Osteocyte (in vitro differentiated cells): ENCODE measurements around the gene MPP4. TPM values are rescaled to one million over a fixed set of nuclear protein-coding genes. Genes with fewer than 3 reads are reported as not detected.

Experiments used
- DNase-seq: peaks from one replicate; pipeline ENCODE4 v3.0.0; 2021; ENCODE audit warnings: mixed read lengths; ENCODE audit not compliant: unreplicated experiment; ENCODE audit errors: extremely low spot score
- H3K27ac Mint-ChIP-seq: one replicate; pipeline ENCODE4 v1.8.0; 2021; ENCODE audit warnings: mild to moderate bottlenecking, mixed read lengths; ENCODE audit not compliant: unreplicated experiment
- H3K27me3 Mint-ChIP-seq: one replicate; pipeline ENCODE4 v1.8.0; 2021; ENCODE audit warnings: mixed read lengths; ENCODE audit not compliant: unreplicated experiment
- H3K36me3 Mint-ChIP-seq: one replicate; pipeline ENCODE4 v1.8.0; 2021; ENCODE audit warnings: mixed read lengths; ENCODE audit not compliant: unreplicated experiment
- H3K4me1 Mint-ChIP-seq: one replicate; pipeline ENCODE4 v1.8.0; 2021; ENCODE audit warnings: mixed read lengths; ENCODE audit not compliant: unreplicated experiment
- H3K4me3 Mint-ChIP-seq: one replicate; pipeline ENCODE4 v1.8.0; 2021; ENCODE audit warnings: mild to moderate bottlenecking, moderate library complexity, mixed read lengths; ENCODE audit not compliant: unreplicated experiment
- H3K9me3 Mint-ChIP-seq: one replicate; pipeline ENCODE4 v1.8.0; 2021; ENCODE audit warnings: mixed read lengths; ENCODE audit not compliant: unreplicated experiment
- total RNA-seq: library from RNA; stranded (reverse); gene quantifications from 2 replicates; pipeline ENCODE4 v1.2.1, GENCODE V29; 2021
- TF ChIP-seq, protein P1 (sequence below): fragments of 200-600 bp; sonication (generic); IDR thresholded peaks from 2 replicates; pipeline ENCODE4 v1.5.0; 2021; ENCODE audit warnings: antibody characterized with exemption, mild to moderate bottlenecking, moderate library complexity

Gene MPP4
- total RNA-seq, 1 donor from 2014 or later = 0.83 TPM

DNA sequence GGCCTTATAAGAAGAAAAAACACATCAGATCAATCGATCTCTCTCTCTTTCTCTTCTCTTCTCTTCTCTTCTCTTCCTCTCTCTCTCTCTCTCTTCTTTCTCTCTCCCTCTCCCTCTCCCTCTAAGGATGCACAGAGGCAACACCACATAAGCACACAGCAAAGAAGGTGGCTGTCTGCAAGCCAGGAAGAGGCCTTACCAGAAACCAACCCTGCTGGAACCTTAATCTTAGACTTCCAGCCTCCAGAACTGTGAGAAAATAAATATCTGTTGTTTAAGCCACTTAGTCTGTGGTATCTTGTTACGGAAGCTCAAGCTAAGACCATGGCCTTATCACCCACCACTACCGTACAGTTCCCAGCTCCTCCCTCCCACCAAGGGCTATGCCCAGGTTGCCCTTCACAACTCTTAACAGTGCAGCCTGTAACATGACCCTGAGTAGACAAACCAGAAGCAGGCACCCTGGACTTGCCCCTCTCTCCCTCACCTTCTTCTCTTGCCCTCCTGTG lies 30.0 kb downstream of the MPP4 start:
- Mint-ChIP-seq H3K27ac (no peak overlapping the region), H3K27me3 (no peaks in the 10 kb centered on the region), H3K9me3 (peaks cover 3% of the 10 kb centered on the region), H3K4me3 (no peak overlapping the region), H3K4me1 (peaks cover 28% of the 10 kb centered on the region), H3K36me3 (no peaks in the 10 kb centered on the region)
- DNase-seq = no peak
- TF ChIP-seq, protein P1, sequence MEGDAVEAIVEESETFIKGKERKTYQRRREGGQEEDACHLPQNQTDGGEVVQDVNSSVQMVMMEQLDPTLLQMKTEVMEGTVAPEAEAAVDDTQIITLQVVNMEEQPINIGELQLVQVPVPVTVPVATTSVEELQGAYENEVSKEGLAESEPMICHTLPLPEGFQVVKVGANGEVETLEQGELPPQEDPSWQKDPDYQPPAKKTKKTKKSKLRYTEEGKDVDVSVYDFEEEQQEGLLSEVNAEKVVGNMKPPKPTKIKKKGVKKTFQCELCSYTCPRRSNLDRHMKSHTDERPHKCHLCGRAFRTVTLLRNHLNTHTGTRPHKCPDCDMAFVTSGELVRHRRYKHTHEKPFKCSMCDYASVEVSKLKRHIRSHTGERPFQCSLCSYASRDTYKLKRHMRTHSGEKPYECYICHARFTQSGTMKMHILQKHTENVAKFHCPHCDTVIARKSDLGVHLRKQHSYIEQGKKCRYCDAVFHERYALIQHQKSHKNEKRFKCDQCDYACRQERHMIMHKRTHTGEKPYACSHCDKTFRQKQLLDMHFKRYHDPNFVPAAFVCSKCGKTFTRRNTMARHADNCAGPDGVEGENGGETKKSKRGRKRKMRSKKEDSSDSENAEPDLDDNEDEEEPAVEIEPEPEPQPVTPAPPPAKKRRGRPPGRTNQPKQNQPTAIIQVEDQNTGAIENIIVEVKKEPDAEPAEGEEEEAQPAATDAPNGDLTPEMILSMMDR = no peak

DNA sequence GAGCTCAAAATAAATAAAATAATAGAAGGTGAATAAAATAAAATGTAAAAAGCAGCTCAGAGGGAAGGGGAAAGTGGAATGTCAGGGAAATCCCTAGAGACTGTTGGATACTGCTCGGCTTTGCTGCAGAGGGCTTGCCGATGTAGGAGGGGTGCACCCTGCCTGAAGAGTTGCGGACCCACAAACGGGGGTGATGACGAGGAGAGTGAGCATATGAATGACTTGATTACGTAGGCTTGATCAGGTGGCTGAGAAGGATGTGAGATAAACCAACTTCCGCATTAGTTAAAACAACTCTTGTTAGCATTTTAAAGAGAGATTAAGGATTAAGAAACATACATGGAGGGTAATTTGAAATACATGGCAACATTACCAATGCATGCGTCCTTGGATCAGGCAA lies 34.1 kb downstream of the MPP4 start:
- Mint-ChIP-seq H3K27ac (no peak overlapping the region), H3K9me3 (peaks cover 3% of the 10 kb centered on the region), H3K4me3 (no peak overlapping the region), H3K36me3 (no peaks in the 10 kb centered on the region), H3K4me1 (peaks cover 6% of the 10 kb centered on the region), H3K27me3 (no peaks in the 10 kb centered on the region)
- TF ChIP-seq, protein P1 = no peak
- no peak for DNase-seq

DNA sequence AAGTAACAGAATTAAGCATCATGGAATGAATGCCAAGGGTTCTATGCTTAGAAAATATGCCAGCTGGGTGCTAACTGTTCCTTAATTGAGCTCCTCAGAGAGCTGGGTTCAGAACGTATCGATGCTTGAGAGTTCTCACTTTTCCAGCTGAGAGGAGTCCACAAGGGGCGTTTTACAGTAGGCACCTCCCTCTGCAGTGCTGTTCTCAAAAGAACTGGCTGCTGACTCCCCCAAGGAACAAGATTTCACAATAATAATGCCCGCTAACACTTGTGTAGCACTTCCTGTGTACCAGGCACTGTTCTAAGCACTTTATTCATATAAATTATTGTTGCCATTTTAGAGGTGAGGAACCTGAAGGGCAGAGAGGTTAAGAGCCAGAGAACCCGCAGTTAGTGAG lies 37.1 kb downstream of the MPP4 start:
- Mint-ChIP-seq H3K4me1 (peaks cover 9% of the 10 kb centered on the region), H3K4me3 (no peak overlapping the region), H3K36me3 (no peaks in the 10 kb centered on the region), H3K27ac (no peak overlapping the region), H3K9me3 (no peaks in the 10 kb centered on the region), H3K27me3 (no peaks in the 10 kb centered on the region)
- TF ChIP-seq, protein P1 = no peak
- DNase-seq = no peak

DNA sequence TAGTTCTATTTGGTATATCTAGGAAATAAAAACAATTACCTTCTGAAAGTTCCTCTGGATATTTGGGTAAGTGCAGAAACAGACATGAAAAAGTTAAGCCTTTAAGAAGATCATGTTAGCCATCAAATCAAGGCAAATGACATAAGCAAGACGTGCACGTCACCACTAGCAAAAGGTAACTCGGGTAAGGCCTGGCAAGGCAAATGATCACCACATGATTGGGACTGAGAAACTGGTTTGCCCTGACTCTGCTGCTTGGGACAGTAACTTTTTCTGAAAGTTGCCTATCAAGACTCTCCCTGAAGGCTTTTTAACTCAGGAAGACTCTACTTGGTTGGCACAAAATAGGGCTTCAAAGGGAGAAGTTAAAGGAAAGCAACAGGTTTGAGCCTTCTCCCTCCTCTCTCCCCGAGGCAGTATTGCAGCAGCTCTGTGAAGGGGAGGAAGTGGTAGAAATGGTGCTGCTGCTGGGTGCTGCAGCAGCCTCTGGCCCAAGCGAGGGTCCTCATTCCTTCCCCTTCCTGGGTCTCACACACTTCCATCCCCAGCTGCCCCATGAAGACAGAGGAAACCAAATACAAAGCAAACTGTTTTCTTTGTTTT lies 38.0 kb downstream of the MPP4 start:
- no peak for DNase-seq
- H3K36me3 Mint-ChIP-seq = no peaks in the 10 kb centered on the region
- H3K4me1 Mint-ChIP-seq = peaks cover 12% of the 10 kb centered on the region
- TF ChIP-seq, protein P1 = no peak
- no peaks in the 10 kb centered on the region for H3K9me3 Mint-ChIP-seq
- H3K27ac Mint-ChIP-seq = no peak overlapping the region
- H3K4me3 Mint-ChIP-seq = no peak overlapping the region
- no peaks in the 10 kb centered on the region for H3K27me3 Mint-ChIP-seq

DNA sequence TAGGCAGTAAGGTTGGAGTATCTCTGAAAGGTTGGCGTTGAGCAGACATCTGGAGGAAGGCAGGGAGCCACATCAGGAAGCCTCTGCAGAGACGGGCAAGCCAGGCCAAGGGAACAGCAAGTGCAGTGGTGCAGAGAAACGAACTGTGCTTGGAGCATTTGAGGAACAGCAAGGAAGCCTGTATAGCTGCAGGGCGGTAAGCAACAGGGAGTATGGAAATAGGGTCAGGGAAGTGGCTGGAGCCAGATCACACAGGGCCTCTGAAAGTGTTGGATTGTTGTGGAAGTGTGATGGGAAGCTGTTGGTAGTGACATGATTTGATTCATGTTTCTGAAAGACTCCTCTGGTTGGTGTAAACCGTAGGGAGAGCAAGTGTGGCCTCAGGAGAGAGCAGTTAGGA lies 41.7 kb downstream of the MPP4 start:
- no peak overlapping the region for H3K27ac Mint-ChIP-seq
- no peaks in the 10 kb centered on the region for H3K9me3 Mint-ChIP-seq
- DNase-seq = no peak
- H3K27me3 Mint-ChIP-seq = no peaks in the 10 kb centered on the region
- H3K4me3 Mint-ChIP-seq = no peak overlapping the region
- H3K4me1 Mint-ChIP-seq = peaks cover 41% of the 10 kb centered on the region
- no peaks in the 10 kb centered on the region for H3K36me3 Mint-ChIP-seq
- TF ChIP-seq, protein P1 = no peak
